Measurements from ENCODE around the gene PPFIBP2.
A peak's percentile ranks its signal among the peaks of the same experiment; 100 is the strongest.

PPFIBP2 gene

DNA sequence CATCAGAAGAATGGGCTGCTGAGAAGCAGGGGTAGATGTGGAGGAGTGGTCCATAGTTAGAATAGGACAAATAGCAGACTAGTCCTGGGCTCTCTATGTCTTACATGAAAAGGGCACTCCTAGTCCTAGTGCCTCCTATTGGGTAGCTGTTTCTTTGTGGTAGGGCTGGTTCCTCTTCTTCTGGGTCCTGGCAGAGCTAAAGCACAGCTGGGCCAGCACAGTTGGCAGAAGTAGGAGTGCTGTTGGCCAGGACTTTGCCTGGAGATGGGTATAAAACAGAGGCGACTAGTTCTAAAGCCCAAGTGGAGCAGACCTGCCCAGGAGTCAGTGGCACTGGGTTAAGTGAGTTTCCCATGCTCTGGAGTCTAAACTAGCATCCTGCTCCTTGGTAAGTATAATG, 55.2 kb downstream of the PPFIBP2 start:
- DNase-seq (ENCODE audit: low spot score) = no peak
- Histone ChIP-seq H3K4me1 (ENCODE audit: insufficient read depth, poor library complexity, severe bottlenecking) (peaks cover 9% of the 10 kb centered on the region), H3K27ac (ENCODE audit: poor library complexity, severe bottlenecking) (no peak overlapping the region), H3K27me3 (ENCODE audit: insufficient read depth, poor library complexity, severe bottlenecking) (no peaks in the 10 kb centered on the region), H3K4me3 (ENCODE audit: severe bottlenecking) (no peak overlapping the region), H3K9me3 (ENCODE audit: severe bottlenecking) (no peaks in the 10 kb centered on the region), H3K36me3 (ENCODE audit: low read depth) (no peaks in the 10 kb centered on the region)
- no peak for ATAC-seq (ENCODE audit: low read depth)
- TF ChIP-seq, protein P1, sequence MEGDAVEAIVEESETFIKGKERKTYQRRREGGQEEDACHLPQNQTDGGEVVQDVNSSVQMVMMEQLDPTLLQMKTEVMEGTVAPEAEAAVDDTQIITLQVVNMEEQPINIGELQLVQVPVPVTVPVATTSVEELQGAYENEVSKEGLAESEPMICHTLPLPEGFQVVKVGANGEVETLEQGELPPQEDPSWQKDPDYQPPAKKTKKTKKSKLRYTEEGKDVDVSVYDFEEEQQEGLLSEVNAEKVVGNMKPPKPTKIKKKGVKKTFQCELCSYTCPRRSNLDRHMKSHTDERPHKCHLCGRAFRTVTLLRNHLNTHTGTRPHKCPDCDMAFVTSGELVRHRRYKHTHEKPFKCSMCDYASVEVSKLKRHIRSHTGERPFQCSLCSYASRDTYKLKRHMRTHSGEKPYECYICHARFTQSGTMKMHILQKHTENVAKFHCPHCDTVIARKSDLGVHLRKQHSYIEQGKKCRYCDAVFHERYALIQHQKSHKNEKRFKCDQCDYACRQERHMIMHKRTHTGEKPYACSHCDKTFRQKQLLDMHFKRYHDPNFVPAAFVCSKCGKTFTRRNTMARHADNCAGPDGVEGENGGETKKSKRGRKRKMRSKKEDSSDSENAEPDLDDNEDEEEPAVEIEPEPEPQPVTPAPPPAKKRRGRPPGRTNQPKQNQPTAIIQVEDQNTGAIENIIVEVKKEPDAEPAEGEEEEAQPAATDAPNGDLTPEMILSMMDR (IDR thresholded peaks at IDR 0.05; ENCODE audit: poor library complexity, severe bottlenecking) = no peak

DNA sequence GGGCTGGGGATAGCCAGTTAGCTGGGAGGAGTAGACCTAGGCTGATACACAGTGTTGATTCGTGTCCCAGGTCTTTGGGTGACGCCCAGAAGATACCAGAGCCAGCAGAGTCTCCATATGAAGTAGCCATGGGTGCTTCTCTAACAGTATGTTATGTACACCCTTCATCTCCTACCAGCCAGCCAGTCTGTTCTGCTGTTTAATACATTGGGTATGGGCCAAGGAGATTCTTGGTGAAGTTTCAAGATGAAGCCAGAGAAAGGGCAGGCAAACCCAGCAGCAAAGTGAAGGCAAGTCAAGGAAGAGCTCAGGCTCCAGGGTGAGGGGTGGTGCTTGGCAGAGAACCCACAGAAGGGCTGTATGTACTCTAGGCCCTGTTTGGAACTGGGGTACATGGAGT, 56.4 kb downstream of the PPFIBP2 start:
- peaks cover 9% of the 10 kb centered on the region for H3K4me1 ChIP-seq (ENCODE audit: insufficient read depth, poor library complexity, severe bottlenecking)
- TF ChIP-seq, protein P1 (IDR thresholded peaks at IDR 0.05; ENCODE audit: poor library complexity, severe bottlenecking) = no peak
- no peak overlapping the region for H3K27ac ChIP-seq (ENCODE audit: poor library complexity, severe bottlenecking)
- H3K27me3 ChIP-seq (ENCODE audit: insufficient read depth, poor library complexity, severe bottlenecking) = no peaks in the 10 kb centered on the region
- H3K9me3 ChIP-seq (ENCODE audit: severe bottlenecking) = no peaks in the 10 kb centered on the region
- DNase-seq (ENCODE audit: low spot score) (no peak), ATAC-seq (ENCODE audit: low read depth) (no peak)
- no peak overlapping the region for H3K4me3 ChIP-seq (ENCODE audit: severe bottlenecking)
- H3K36me3 ChIP-seq (ENCODE audit: low read depth) = no peaks in the 10 kb centered on the region

DNA sequence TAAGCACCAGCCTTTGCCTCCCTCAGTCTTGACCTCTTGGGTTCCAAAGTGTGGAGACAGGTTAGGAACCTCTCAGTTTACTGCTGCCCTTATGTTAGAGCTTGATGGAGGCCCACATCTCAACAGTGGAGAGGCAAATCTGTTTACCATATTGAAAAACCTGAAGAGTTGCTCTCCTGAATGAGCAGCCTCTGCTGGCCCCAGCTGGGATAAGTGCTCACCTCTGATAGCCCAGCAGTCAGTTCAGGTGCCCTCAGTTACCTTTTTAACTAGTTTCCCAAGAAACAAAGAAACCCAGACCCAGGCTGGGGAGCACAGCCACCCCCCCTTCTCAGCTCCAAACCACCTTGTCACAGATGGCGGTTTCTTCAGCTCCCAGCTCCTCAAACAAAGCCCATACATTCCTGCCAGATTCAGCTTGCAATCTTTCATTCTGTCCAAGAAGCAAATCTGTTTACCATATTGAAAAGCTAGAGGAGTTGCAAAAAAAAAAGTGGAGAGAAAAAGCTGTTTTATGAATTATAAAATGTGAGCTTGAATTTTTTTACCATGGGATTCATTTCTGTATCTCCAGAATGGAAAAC, 57.2 kb downstream of the PPFIBP2 start:
- DNase-seq (ENCODE audit: low spot score) (no peak), ATAC-seq (ENCODE audit: low read depth) (no peak)
- Histone ChIP-seq H3K27ac (ENCODE audit: poor library complexity, severe bottlenecking) (no peak overlapping the region), H3K4me1 (ENCODE audit: insufficient read depth, poor library complexity, severe bottlenecking) (peaks cover 15% of the 10 kb centered on the region), H3K27me3 (ENCODE audit: insufficient read depth, poor library complexity, severe bottlenecking) (no peaks in the 10 kb centered on the region), H3K4me3 (ENCODE audit: severe bottlenecking) (no peak overlapping the region), H3K36me3 (ENCODE audit: low read depth) (no peaks in the 10 kb centered on the region), H3K9me3 (ENCODE audit: severe bottlenecking) (no peaks in the 10 kb centered on the region)
- TF ChIP-seq, protein P1 (IDR thresholded peaks at IDR 0.05; ENCODE audit: poor library complexity, severe bottlenecking) = no peak

DNA sequence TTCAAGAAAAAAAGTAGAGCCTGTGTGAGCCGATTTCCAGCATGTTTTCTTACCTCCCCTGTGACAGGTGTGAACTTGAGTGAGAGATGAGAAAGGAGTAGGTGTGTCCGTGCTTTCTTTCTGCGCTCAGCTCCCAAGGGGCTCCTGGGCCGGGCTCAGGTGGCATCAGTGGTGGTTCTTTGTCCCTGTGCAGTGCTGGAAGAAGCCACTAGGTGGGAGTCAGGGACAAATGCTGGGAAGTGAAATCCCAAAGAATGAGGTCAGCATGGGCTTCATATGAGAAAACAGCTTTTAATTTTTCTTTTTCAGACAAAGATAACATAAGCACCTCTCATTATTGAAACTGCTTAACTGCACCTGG, 57.8 kb downstream of the PPFIBP2 start:
- H3K36me3 ChIP-seq (ENCODE audit: low read depth) = no peaks in the 10 kb centered on the region
- H3K9me3 ChIP-seq (ENCODE audit: severe bottlenecking) = no peaks in the 10 kb centered on the region
- peak; percentile 69 for ATAC-seq (ENCODE audit: low read depth)
- H3K4me3 ChIP-seq (ENCODE audit: severe bottlenecking) = no peak overlapping the region
- no peak overlapping the region for H3K27ac ChIP-seq (ENCODE audit: poor library complexity, severe bottlenecking)
- H3K27me3 ChIP-seq (ENCODE audit: insufficient read depth, poor library complexity, severe bottlenecking) = no peaks in the 10 kb centered on the region
- no peak for DNase-seq (ENCODE audit: low spot score)
- TF ChIP-seq, protein P1 (IDR thresholded peaks at IDR 0.05; ENCODE audit: poor library complexity, severe bottlenecking) = peak; percentile 94
- H3K4me1 ChIP-seq (ENCODE audit: insufficient read depth, poor library complexity, severe bottlenecking) = peaks cover 15% of the 10 kb centered on the region

DNA sequence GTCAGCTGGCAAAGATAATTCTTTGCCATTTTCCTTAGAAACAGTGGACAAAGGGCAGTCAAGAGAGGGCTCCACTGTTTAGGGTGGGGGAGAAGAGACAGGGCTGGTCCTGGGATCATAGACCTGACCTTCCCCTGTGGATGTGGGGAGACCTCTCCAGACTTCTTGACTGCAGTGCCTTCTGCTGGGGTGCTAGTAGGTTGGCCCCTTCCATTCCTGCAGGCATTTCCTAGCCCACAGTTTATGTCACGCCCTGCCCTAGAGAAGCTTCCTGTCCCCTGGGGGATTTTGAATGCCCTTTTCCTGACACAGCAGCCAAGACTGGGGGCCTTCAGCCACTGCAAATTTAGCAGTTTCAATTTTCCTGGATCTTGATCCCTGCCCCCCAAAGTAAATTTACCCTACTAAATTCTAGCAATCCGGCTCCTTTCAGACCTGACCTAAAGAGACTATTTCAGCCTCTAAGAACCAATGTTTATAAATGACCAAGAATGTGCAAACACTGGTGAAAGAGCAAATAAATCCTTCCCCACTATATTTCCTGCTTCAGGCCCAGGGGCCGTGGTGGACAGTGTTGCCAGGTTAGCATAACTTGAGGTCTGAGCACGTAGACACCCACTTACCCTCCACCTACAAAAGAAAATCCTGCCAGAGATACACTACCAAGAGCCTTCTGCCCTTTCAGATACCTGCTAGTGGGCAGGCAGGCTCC, 58.4 kb downstream of the PPFIBP2 start:
- H3K27me3 ChIP-seq (ENCODE audit: insufficient read depth, poor library complexity, severe bottlenecking) = no peaks in the 10 kb centered on the region
- no peak overlapping the region for H3K27ac ChIP-seq (ENCODE audit: poor library complexity, severe bottlenecking)
- TF ChIP-seq, protein P1 (IDR thresholded peaks at IDR 0.05; ENCODE audit: poor library complexity, severe bottlenecking) = peak; percentile 56
- H3K36me3 ChIP-seq (ENCODE audit: low read depth) = no peaks in the 10 kb centered on the region
- no peaks in the 10 kb centered on the region for H3K9me3 ChIP-seq (ENCODE audit: severe bottlenecking)
- ATAC-seq (ENCODE audit: low read depth) = peak; percentile 5; the same call in 1 of the 3 replicates
- no peak overlapping the region for H3K4me3 ChIP-seq (ENCODE audit: severe bottlenecking)
- H3K4me1 ChIP-seq (ENCODE audit: insufficient read depth, poor library complexity, severe bottlenecking) = peaks cover 15% of the 10 kb centered on the region
- no peak for DNase-seq (ENCODE audit: low spot score)

Measured in RWPE2 (cell line).